Coronary artery (tissue), 2 donors: ENCODE measurements around the gene C14orf119.

Source experiments
- DNase-seq: peaks from one replicate; pipeline ENCODE4 v3.0.0-alpha.2; 2017; ENCODE audit warnings: low spot score
- H3K27ac ChIP-seq, 2 donors: fragments of 200-600 bp; sonication (generic); one replicate each; pipeline ENCODE4 v1.5.1; 2016 to 2019
- H3K4me3 ChIP-seq: fragments of 200-600 bp; sonication (generic); 2 replicates; pipeline ENCODE4 v1.5.1; 2016; ENCODE audit warnings: mild to moderate bottlenecking, moderate library complexity
- CTCF ChIP-seq: fragments of 200-600 bp; sonication (generic); IDR thresholded peaks from one replicate; pipeline ENCODE4 v1.5.1; 2019; ENCODE audit warnings: antibody characterized with exemption

Gene C14orf119

DNA sequence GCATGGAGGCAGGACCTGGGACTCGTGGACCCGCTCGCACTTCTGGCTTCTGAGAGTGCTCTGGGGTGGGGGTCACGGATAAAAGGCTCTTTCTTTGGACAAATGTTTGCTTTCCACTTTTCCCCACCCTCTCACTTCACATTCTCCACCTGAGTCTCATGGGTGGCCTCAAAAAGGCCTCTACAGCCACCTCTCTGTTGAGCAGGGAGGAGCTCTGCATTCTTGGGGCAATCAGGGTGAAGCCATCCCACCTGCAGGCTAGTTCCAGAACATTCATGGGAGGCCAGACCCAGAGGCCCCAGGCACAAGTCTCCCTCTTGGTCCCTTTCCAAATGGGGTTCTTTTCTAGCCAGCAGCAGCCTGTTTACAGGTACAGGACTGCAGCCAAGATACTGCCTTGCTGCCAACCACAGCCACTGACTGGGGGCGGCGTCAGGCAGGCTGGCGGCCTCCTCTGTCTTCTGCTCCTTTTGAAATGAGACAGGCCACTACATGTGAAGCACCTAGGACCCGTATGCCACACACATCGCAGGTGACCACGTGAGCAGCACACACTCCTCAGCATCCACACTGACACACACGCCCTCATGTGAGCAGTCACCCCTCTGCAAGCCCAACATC lies 42.0 kb downstream of the C14orf119 start:
- Histone ChIP-seq H3K27ac (no peak overlapping the region), H3K4me3 (no peak overlapping the region)
- TF ChIP-seq CTCF, result no peak
- DNase-seq, result no peak

DNA sequence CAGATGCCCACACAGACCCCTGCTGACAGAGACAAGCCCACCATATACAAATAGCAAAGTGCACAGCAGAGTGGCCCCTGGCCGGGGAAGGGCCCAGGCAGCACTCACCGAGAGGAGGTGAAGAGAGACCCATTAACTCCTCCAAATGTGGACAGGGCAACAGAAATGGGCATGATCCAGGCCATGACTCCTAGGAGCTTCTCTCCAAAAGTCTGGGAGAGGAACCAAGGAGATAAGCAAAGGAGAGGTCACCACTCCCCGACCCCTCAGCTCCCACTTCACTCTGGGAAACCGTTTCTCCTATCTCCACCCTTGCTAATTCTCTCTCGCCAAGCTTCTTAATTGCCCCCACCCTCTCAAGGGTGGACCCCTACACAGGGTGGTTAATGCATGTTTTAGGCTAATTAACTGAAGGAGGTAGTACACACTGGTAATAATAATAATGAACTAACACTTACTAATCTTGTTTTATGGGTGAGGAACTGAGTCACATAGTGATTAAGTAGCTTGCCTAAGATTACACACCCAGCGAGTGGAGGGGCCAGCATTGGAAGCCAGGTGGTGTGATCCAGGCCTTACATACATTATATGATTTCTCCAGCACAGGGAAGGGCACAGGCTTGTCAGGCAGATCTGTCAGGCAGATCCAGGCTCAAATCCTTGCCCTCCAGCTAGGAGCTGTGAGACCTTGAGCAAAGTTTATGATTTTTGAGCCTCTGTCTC lies 42.7 kb downstream of the C14orf119 start:
- no peak for DNase-seq
- no peak for TF ChIP-seq CTCF
- H3K4me3 ChIP-seq, result no peak overlapping the region
- no peak overlapping the region for H3K27ac ChIP-seq

DNA sequence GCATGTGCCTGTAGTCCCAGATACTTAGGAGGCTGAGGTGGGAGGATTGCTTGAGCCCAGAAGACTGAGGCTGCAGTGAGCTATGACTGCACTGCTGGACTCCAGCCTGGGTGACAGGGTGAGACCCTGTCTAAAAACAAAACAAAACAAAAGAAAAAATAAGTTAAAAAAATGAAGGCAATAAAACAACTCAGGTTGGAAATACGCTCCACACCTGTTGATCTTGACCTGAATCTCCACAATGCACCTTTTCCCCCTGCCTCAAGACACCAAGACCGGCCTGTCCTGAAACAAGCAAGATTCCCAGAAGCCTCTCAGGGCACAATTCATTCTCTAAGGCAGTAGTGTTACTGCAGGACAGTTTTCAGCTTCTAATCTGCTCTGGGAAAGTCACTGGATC lies 44.6 kb downstream of the C14orf119 start:
- no peak for TF ChIP-seq CTCF
- no peak overlapping the region for H3K27ac ChIP-seq
- no peak for DNase-seq
- no peak overlapping the region for H3K4me3 ChIP-seq

GRCh38 chr14:23140371-23140770 lies 45.1 kb downstream of the C14orf119 start:
- no peak for DNase-seq
- Histone ChIP-seq H3K4me3 (no peak overlapping the region), H3K27ac (no peak overlapping the region)
- TF ChIP-seq CTCF, result no peak

DNA sequence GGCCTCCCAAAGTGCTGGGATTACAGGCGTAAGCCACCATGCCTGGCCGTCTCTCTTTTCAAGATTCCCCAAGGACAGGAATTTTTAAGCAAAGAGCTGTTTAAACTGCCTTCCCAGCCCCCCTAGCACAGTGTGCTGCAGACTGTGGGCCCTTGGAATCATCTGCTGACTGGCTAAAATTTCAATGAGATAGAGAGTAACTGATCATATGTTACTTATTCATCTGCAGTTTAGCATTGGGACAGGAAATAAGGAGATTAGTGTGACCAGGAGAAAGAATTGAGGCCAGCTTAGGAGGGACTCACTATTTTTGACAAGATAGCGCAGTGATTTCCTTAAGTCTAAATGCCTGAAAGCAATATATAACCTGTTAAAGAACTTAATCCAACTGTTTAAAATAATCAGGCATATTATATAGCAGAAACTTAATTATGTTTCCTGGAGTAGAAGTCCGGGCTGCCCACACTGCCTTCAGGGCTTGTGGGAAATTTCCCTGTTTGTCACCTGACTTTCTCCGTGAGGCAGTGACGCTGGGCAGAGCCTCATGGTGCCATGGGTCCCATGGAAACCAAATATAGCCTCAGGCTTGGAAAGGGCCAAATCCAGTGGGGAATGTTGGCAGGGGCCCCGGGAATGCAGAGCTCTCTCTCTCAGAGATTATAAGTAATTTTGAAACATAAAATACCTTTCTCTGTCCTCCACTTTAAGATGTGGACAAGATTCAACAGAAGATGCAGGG lies 46.6 kb downstream of the C14orf119 start:
- Histone ChIP-seq H3K4me3 (no peak overlapping the region), H3K27ac (peak overlapping the region; percentile 77 to 85)
- TF ChIP-seq CTCF, result no peak
- DNase-seq, result peak; percentile 92

DNA sequence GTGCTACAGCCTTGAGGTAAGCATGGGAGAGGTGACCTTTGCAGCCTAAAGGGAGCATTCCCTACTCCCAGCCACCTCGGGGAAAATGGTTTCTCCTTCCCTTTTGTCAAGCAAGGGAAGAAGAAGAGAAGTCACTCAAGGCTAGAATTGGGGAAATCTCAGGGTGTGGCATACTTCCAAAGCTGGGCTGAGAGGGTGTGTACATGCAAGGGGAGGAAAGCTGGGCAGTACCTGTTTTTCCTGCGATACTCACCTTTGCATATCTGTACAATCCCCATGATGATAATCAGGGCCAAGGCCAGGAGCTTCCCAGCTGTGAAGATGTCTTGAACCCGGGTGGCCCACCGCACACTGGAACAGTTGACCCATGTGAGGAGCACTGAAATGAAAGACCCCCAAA lies 47.5 kb downstream of the C14orf119 start:
- DNase-seq, result no peak
- Histone ChIP-seq H3K27ac (peak overlapping the region; percentile 77 to 85), H3K4me3 (no peak overlapping the region)
- no peak for TF ChIP-seq CTCF
